GM12878 (cell line): ENCODE data around the gene CD200R1L. TPM values are rescaled to one million over a fixed set of nuclear protein-coding genes. Genes with fewer than 3 reads are reported as not detected.

Experiments
- ATAC-seq: fragments of 200-7000 bp; cut with Tn5 transposase; 3 replicates; pipeline ENCODE4 v1.9.1; 2020; ENCODE audit warnings: mild to moderate bottlenecking, moderate library complexity
- BruUV-seq: library from RNA; stranded (reverse); fragments of 400-500 nt; replicated peaks from 2 replicates; lab custom pipeline; 2021; lab: Mats Ljungman, UMichigan
- CTCF ChIA-PET: fragments of 300-600 bp; sonication (Branson Sonifier 250); formaldehyde crosslinking; extraction: SDS; loops from one replicate; lab custom pipeline; 2021; ENCODE audit warnings: inconsistent platforms; lab: Yijun Ruan, JAX
- POLR2A ChIA-PET: fragments of 350-600 bp; formaldehyde crosslinking; extraction: SDS; loops from one replicate; lab custom pipeline; 2021; ENCODE audit warnings: inconsistent platforms; lab: Charles Lee
- RAD21 ChIA-PET: fragments of 300-600 bp; sonication (Branson Sonifier 250); formaldehyde crosslinking; loops from one replicate; lab custom pipeline; 2023; ENCODE audit warnings: antibody characterized with exemption; ENCODE audit not compliant: unreplicated experiment; lab: Charles Lee
- SMC1A ChIA-PET: fragments of 300-600 bp; sonication (Branson Sonifier 250); formaldehyde crosslinking; loops from one replicate; lab custom pipeline; 2023; ENCODE audit not compliant: unreplicated experiment, uncharacterized antibody; lab: Charles Lee
- DNase-seq: peaks from one replicate; pipeline ENCODE4 v3.0.0-alpha.2; 2011; ENCODE audit warnings: low read depth, low spot score
- FAIRE-seq: peaks from 3 replicates; lab custom pipeline; 2011; peaks lifted over from hg19 to GRCh38; lab: Jason Lieb, UNC
- H2AFZ ChIP-seq: 2 replicates; pipeline ENCODE4 v1.6.0; 2011; ENCODE audit warnings: low read depth, low read length, control low read depth; ENCODE audit not compliant: control insufficient read depth
- H3K27ac ChIP-seq: 2 replicates; pipeline ENCODE4 v1.5.1; 2011; ENCODE audit warnings: control low read depth; ENCODE audit not compliant: control insufficient read depth, insufficient read depth
- H3K27me3 ChIP-seq, 2 experiments: replicated peaks in 1 of 2; 2 replicates each; pipeline versions ENCODE4 v1.6.0 to v1.6.1; 2011; ENCODE audit warnings: low read length in 1 of 2; ENCODE audit not compliant: control insufficient read depth in 2 of 2, insufficient read depth in 2 of 2
- H3K36me3 ChIP-seq, 2 experiments: 2 replicates each; pipeline ENCODE4 v1.5.1; 2011; ENCODE audit warnings: low read length in 1 of 2; ENCODE audit not compliant: control insufficient read depth in 2 of 2, insufficient read depth in 2 of 2
- H3K4me1 ChIP-seq: 2 replicates; pipeline ENCODE4 v1.6.1; 2011; ENCODE audit warnings: mild to moderate bottlenecking, low read length, moderate library complexity, mixed read lengths; ENCODE audit not compliant: control insufficient read depth, insufficient read depth
- H3K4me2 ChIP-seq: 2 replicates; pipeline ENCODE4 v1.6.0; 2011; ENCODE audit warnings: control low read depth; ENCODE audit not compliant: control insufficient read depth, insufficient read depth
- H3K4me3 ChIP-seq: fragments of 200-600 bp; sonication (generic); 2 replicates; pipeline ENCODE4 v1.5.1; 2016
- H3K79me2 ChIP-seq: 2 replicates; pipeline ENCODE4 v1.6.0; 2011; ENCODE audit warnings: low read length; ENCODE audit not compliant: control insufficient read depth, insufficient read depth
- H3K9ac ChIP-seq: 2 replicates; pipeline ENCODE4 v1.8.0; 2011; ENCODE audit warnings: low read length, control low read depth, mixed read lengths; ENCODE audit not compliant: control insufficient read depth, insufficient read depth
- H3K9me3 ChIP-seq: replicated peaks from 3 replicates; pipeline ENCODE4 v1.5.1; 2011; ENCODE audit warnings: mild to moderate bottlenecking, low read length; ENCODE audit not compliant: control insufficient read depth, insufficient read depth
- H4K20me1 ChIP-seq: 2 replicates; pipeline ENCODE4 v1.6.0; 2011; ENCODE audit not compliant: control insufficient read depth, insufficient read depth
- CHD4 ChIP-seq: fragments of 200-600 bp; sonication (generic); IDR thresholded peaks from 2 replicates; pipeline ENCODE4 v1.6.1; 2016; ENCODE audit warnings: mild to moderate bottlenecking
- EED ChIP-seq: sonication (generic); IDR thresholded peaks from 2 replicates; pipeline ENCODE4 v1.6.1; 2016; ENCODE audit warnings: antibody characterized with exemption, low read depth
- ETV6 ChIP-seq, 2 experiments: fragments of 450-650 bp in 1 of 2; IDR thresholded peaks in 1 of 2; conservative IDR thresholded peaks in 1 of 2; 2 replicates each; pipeline ENCODE4 v1.6.1; 2014; ENCODE audit warnings: antibody characterized with exemption in 1 of 2, borderline replicate concordance in 1 of 2, low read depth in 1 of 2, mild to moderate bottlenecking in 1 of 2, moderate library complexity in 1 of 2
- HCFC1 ChIP-seq: fragments of 150-350 bp; IDR thresholded peaks from 2 replicates; pipeline ENCODE4 v1.6.1; 2014; ENCODE audit warnings: low read length
- HDGF ChIP-seq: fragments of 450-650 bp; IDR thresholded peaks from 2 replicates; pipeline ENCODE4 v1.6.1; 2016; ENCODE audit warnings: antibody characterized with exemption
- IRF3 ChIP-seq: fragments of 450-650 bp; IDR thresholded peaks from 2 replicates; pipeline ENCODE4 v1.6.1; 2014; ENCODE audit warnings: mild to moderate bottlenecking
- IRF4 ChIP-seq: IDR thresholded peaks from 2 replicates; pipeline ENCODE4 v1.6.1; 2011; ENCODE audit warnings: low read depth, low read length
- KAT2A ChIP-seq: conservative IDR thresholded peaks from 2 replicates; pipeline ENCODE4 v1.6.1; 2011; ENCODE audit warnings: low read depth, low read length; ENCODE audit not compliant: control insufficient read depth
- MTA2 ChIP-seq: fragments of 450-650 bp; IDR thresholded peaks from 2 replicates; pipeline ENCODE4 v1.6.1; 2016; ENCODE audit warnings: low read depth, mild to moderate bottlenecking, moderate library complexity
- NFYA ChIP-seq: IDR thresholded peaks from 2 replicates; pipeline ENCODE4 v1.6.1; 2011; ENCODE audit warnings: low read depth, mild to moderate bottlenecking, low read length, improper control_type of control experiment, borderline replicate concordance
- PML ChIP-seq: IDR thresholded peaks from 2 replicates; pipeline ENCODE4 v1.6.1; 2012; ENCODE audit warnings: low read length, inconsistent platforms
- POLR2AphosphoS5 ChIP-seq: IDR thresholded peaks from 2 replicates; pipeline ENCODE4 v1.6.1; 2011; ENCODE audit warnings: mild to moderate bottlenecking, low read length, inconsistent platforms
- RB1 ChIP-seq: fragments of 450-650 bp; formaldehyde crosslinking; IDR thresholded peaks from 2 replicates; pipeline ENCODE4 v1.6.1; 2017; ENCODE audit warnings: mild to moderate bottlenecking, borderline replicate concordance
- SKIL ChIP-seq: fragments of 450-650 bp; IDR thresholded peaks from 2 replicates; pipeline ENCODE4 v1.6.1; 2017; ENCODE audit warnings: mild to moderate bottlenecking, low read depth, inconsistent platforms; ENCODE audit not compliant: poor library complexity, severe bottlenecking
- SMC3 ChIP-seq: IDR thresholded peaks from 2 replicates; pipeline ENCODE4 v1.6.1; 2011; ENCODE audit warnings: low read length, improper control_type of control experiment, borderline replicate concordance
- YY1 ChIP-seq: IDR thresholded peaks from 2 replicates; pipeline ENCODE4 v1.6.1; 2011; ENCODE audit warnings: low read depth, mild to moderate bottlenecking, low read length
- ZBTB33 ChIP-seq: fragments of 450-650 bp; IDR thresholded peaks from 2 replicates; pipeline ENCODE4 v1.6.1; 2017; ENCODE audit warnings: mild to moderate bottlenecking
- ZNF217 ChIP-seq: fragments of 450-650 bp; IDR thresholded peaks from 2 replicates; pipeline ENCODE4 v1.6.1; 2017; ENCODE audit warnings: antibody characterized with exemption, mild to moderate bottlenecking
- WGBS: methylation state at CpG from one replicate; pipeline ENCODE4 v1.1.6; 2016; ENCODE audit warnings: low lambda C conversion rate; ENCODE audit not compliant: insufficient replicate concordance, insufficient coverage; ENCODE audit errors: missing lambda C conversion rate; 5-methylcytosine and 5-hydroxymethylcytosine counted together
- in situ Hi-C: fragments of 300-500 bp; cut with MboI; formaldehyde crosslinking; loops from 9 replicates; pipeline ENCODE4 v1.14.3; 2018; ENCODE audit warnings: mixed read lengths
- intact Hi-C: fragments of 100-400 bp; cut with micrococcal nuclease; formaldehyde crosslinking; loops from one replicate; pipeline ENCODE4 v1.14.2; 2022; ENCODE audit not compliant: unreplicated experiment
- polyA plus RNA-seq, 11 experiments: library from polyadenylated mRNA; depleted of rRNA in 4 of 11; unstranded in 6 of 11; stranded (reverse) in 5 of 11; fragments of >200 nt; fragmentation: Nextera tagmentation in 4 of 11; fragmentation: Illumina TruSeq in 1 of 11; extraction: Ambion mirVana in 4 of 11; extraction: Trizol in 1 of 11; gene quantifications; 1 replicate in 1 of 11; 2 replicates in 10 of 11; pipeline versions ENCODE4 v1.2.1 to v1.2.3, GENCODE V29; 2011 to 2016; ENCODE audit warnings: inconsistent platforms in 2 of 11, missing spikeins in 2 of 11, low read depth in 1 of 11
- total RNA-seq, 4 experiments: library from RNA; depleted of rRNA in 3 of 4; stranded (reverse); fragments of >200 nt in 3 of 4; fragmentation: Illumina TruSeq in 1 of 4; extraction: Trizol in 1 of 4; gene quantifications; 2 replicates each; pipeline versions ENCODE4 v1.2.1 to v1.2.3, GENCODE V29; 2013 to 2021

Gene CD200R1L
- total and polyA plus RNA-seq, 10 of the 15 experiments (the other 5 are each of a cell fraction or from before 2014, with no cell fraction given), result 0.41 TPM; not detected in 9

GRCh38 chr3:112786002-112786590 is 60.6 kb downstream of the CD200R1L start:
- in situ Hi-C loops, result no loop called here
- no peak overlapping the region for H3K27ac ChIP-seq
- no peaks in the 10 kb centered on the region for H3K27me3 ChIP-seq
- ChIA-PET CTCF (interaction anchor here (1.0 to 1.8 kb wide), 2 partner anchors 13 to 144 kb away, joined by 3 to 4 read pairs; no protein-coding TSS in a partner anchor), SMC1A (interaction anchor here (1.1 to 2.1 kb wide), 5 partner anchors 10 to 35 kb away, joined by 3 to 6 read pairs (median 3); no protein-coding TSS in a partner anchor), RAD21 (no interaction called here), POLR2A (no interaction called here)
- no peaks in the 10 kb centered on the region; the same call in 2 of the 3 replicates for H3K9me3 ChIP-seq
- H3K79me2 ChIP-seq, result no peaks in the 10 kb centered on the region
- FAIRE-seq, result no peak
- H3K4me1 ChIP-seq, result no peaks in the 10 kb centered on the region
- intact Hi-C loops, result no loop called here
- WGBS, result 41% methylated on average over 2 of the region's 2 CpGs
- H4K20me1 ChIP-seq, result no peaks in the 10 kb centered on the region
- DNase-seq, result no peak
- no TSS peak for BruUV-seq
- no peak overlapping the region for H3K4me3 ChIP-seq
- no peak overlapping the region for H3K4me2 ChIP-seq
- no peak for ATAC-seq
- H2AFZ ChIP-seq, result no peak overlapping the region
- no peaks in the 10 kb centered on the region for H3K36me3 ChIP-seq
- no peak overlapping the region for H3K9ac ChIP-seq
- TF ChIP-seq YY1 (no peak), IRF4 (no peak), IRF3 (no peak), SKIL (no peak), EED (no peak), NFYA (no peak), HDGF (no peak), RB1 (no peak), ETV6 (conservative IDR thresholded peaks at IDR 0.05 in 1 of 2, IDR thresholded peaks at IDR 0.05 in 1 of 2; ENCODE audit: borderline replicate concordance in 1 of 2, low read depth in 1 of 2) (no peak), CHD4 (no peak), HCFC1 (no peak), MTA2 (no peak), KAT2A (no peak), SMC3 (no peak), POLR2AphosphoS5 (no peak), PML (no peak), ZNF217 (no peak), ZBTB33 (no peak)
